Caco-2 (cell line): ENCODE measurements around the gene LIPM. TPM values are rescaled to one million over a fixed set of nuclear protein-coding genes. Genes with fewer than 3 reads are reported as not detected.

Source experiments
- BruUV-seq: library from RNA; stranded (reverse); fragments of 400-500 nt; replicated peaks from 2 replicates; lab custom pipeline; 2021; lab: Mats Ljungman, UMichigan
- CTCF ChIA-PET: fragments of 300-600 bp; sonication (Branson Sonifier 250); formaldehyde crosslinking; loops from one replicate; lab custom pipeline; 2022; ENCODE audit warnings: antibody characterized with exemption; lab: Charles Lee
- POLR2A ChIA-PET: fragments of 300-600 bp; sonication (Branson Sonifier 250); formaldehyde crosslinking; loops from one replicate; lab custom pipeline; 2022; ENCODE audit warnings: antibody characterized with exemption; lab: Charles Lee
- DNase-seq, 2 experiments: peaks; one replicate each; pipeline versions ENCODE4 v3.0.0 to v3.0.0-alpha.2; 2020 to 2022
- H3K27me3 ChIP-seq: replicated peaks from 2 replicates; pipeline ENCODE4 v1.6.0; 2011; ENCODE audit warnings: low read length; ENCODE audit not compliant: control insufficient read depth, insufficient read depth
- H3K36me3 ChIP-seq: 2 replicates; pipeline ENCODE4 v1.5.1; 2011; ENCODE audit warnings: low read length; ENCODE audit not compliant: control insufficient read depth, insufficient read depth
- H3K4me1 ChIP-seq: fragments of 250-450 bp; sonication (Bioruptor Pico); 2 replicates; pipeline ENCODE4 v1.5.1; 2020; ENCODE audit warnings: mild to moderate bottlenecking
- H3K4me3 ChIP-seq: 2 replicates; pipeline ENCODE4 v1.5.1; 2011; ENCODE audit warnings: low read depth, mild to moderate bottlenecking, control low read depth, low read length
- H3K9me3 ChIP-seq: fragments of 250-450 bp; sonication (Bioruptor Pico); 2 replicates; pipeline ENCODE4 v1.5.1; 2020; ENCODE audit warnings: mild to moderate bottlenecking, moderate library complexity
- H3K27ac Mint-ChIP-seq: one replicate; pipeline ENCODE4 v1.8.0; 2022; ENCODE audit warnings: mixed read lengths; ENCODE audit not compliant: unreplicated experiment
- H3K27me3 Mint-ChIP-seq: one replicate; pipeline ENCODE4 v1.8.0; 2022; ENCODE audit warnings: mixed read lengths; ENCODE audit not compliant: insufficient read depth, unreplicated experiment
- H3K36me3 Mint-ChIP-seq: one replicate; pipeline ENCODE4 v1.8.0; 2022; ENCODE audit warnings: mild to moderate bottlenecking, mixed read lengths; ENCODE audit not compliant: insufficient read depth, unreplicated experiment
- H3K4me1 Mint-ChIP-seq: one replicate; pipeline ENCODE4 v1.8.0; 2022; ENCODE audit warnings: low read depth, mixed read lengths; ENCODE audit not compliant: unreplicated experiment
- H3K4me3 Mint-ChIP-seq: one replicate; pipeline ENCODE4 v1.8.0; 2022; ENCODE audit warnings: mild to moderate bottlenecking, moderate library complexity, mixed read lengths; ENCODE audit not compliant: unreplicated experiment
- H3K9me3 Mint-ChIP-seq: one replicate; pipeline ENCODE4 v1.8.0; 2022; ENCODE audit warnings: mixed read lengths; ENCODE audit not compliant: unreplicated experiment
- CTCF ChIP-seq, 2 experiments: fragments of 200-600 bp in 1 of 2; IDR thresholded peaks; 1 replicate in 1 of 2; 2 replicates in 1 of 2; pipeline versions ENCODE4 v1.5.1 to v1.8.0; 2011 to 2022; ENCODE audit warnings: antibody characterized with exemption in 1 of 2, control low read depth in 1 of 2, inconsistent platforms in 1 of 2, low read depth in 1 of 2, low read length in 1 of 2, mild to moderate bottlenecking in 1 of 2, moderate library complexity in 1 of 2; ENCODE audit not compliant: insufficient read depth in 1 of 2, severe bottlenecking in 1 of 2, unreplicated experiment in 1 of 2
- intact Hi-C: fragments of 100-400 bp; cut with micrococcal nuclease; formaldehyde crosslinking; loops from one replicate; pipeline ENCODE4 v1.10.0; 2022; ENCODE audit not compliant: unreplicated experiment
- total RNA-seq: library from RNA; stranded (reverse); gene quantifications from 2 replicates; pipeline ENCODE4 v1.2.3, GENCODE V29; 2022

The LIPM gene
- total RNA-seq, 1 experiment from 2014 or later = not detected

- ChIA-PET POLR2A (interaction anchor here (0.6 kb wide), 1 partner anchor 36 kb away, joined by 4 read pairs; no protein-coding TSS in a partner anchor), CTCF (no interaction called here)
- no peak for DNase-seq
- Histone ChIP-seq H3K4me3 (no peak overlapping the region), H3K36me3 (no peaks in the 10 kb centered on the region), H3K27me3 (no peaks in the 10 kb centered on the region), H3K4me1 (no peaks in the 10 kb centered on the region), H3K9me3 (no peaks in the 10 kb centered on the region)
- Mint-ChIP-seq H3K4me1 (no peaks in the 10 kb centered on the region), H3K4me3 (no peak overlapping the region), H3K27ac (no peak overlapping the region), H3K36me3 (no peaks in the 10 kb centered on the region), H3K27me3 (peaks cover 11% of the 10 kb centered on the region), H3K9me3 (no peaks in the 10 kb centered on the region)
- intact Hi-C loops = no loop called here
- BruUV-seq = no TSS peak
- no peak for TF ChIP-seq CTCF (IDR thresholded peaks at IDR 0.05; ENCODE audit: insufficient read depth in 1 of 2, low read depth in 1 of 2, low read length in 1 of 2, severe bottlenecking in 1 of 2, unreplicated experiment in 1 of 2)
Measured at GRCh38 chr10:88858491-88858890, 56.0 kb downstream of the LIPM start.

- no peaks in the 10 kb centered on the region for H3K9me3 Mint-ChIP-seq
- POLR2A ChIA-PET = no interaction called here
- CTCF ChIA-PET = no interaction called here
- intact Hi-C loops = no loop called here
- Histone ChIP-seq H3K36me3 (no peaks in the 10 kb centered on the region), H3K9me3 (no peaks in the 10 kb centered on the region), H3K27me3 (no peaks in the 10 kb centered on the region), H3K4me3 (no peak overlapping the region), H3K4me1 (no peaks in the 10 kb centered on the region)
- H3K27me3 Mint-ChIP-seq = peaks cover 11% of the 10 kb centered on the region
- no peak overlapping the region for H3K4me3 Mint-ChIP-seq
- no peak for DNase-seq
- no peak overlapping the region for H3K27ac Mint-ChIP-seq
- no TSS peak for BruUV-seq
- no peaks in the 10 kb centered on the region for H3K36me3 Mint-ChIP-seq
- no peak for TF ChIP-seq CTCF (IDR thresholded peaks at IDR 0.05; ENCODE audit: insufficient read depth in 1 of 2, low read depth in 1 of 2, low read length in 1 of 2, severe bottlenecking in 1 of 2, unreplicated experiment in 1 of 2)
- H3K4me1 Mint-ChIP-seq = no peaks in the 10 kb centered on the region
Measured at GRCh38 chr10:88861036-88861435, 58.5 kb downstream of the LIPM start.

GRCh38 chr10:88865281-88865876 lies 62.8 kb downstream of the LIPM start:
- H3K4me3 Mint-ChIP-seq = no peak overlapping the region
- H3K36me3 Mint-ChIP-seq = no peaks in the 10 kb centered on the region
- Histone ChIP-seq H3K4me3 (no peak overlapping the region), H3K36me3 (no peaks in the 10 kb centered on the region), H3K9me3 (no peaks in the 10 kb centered on the region), H3K4me1 (no peaks in the 10 kb centered on the region), H3K27me3 (no peaks in the 10 kb centered on the region)
- no peaks in the 10 kb centered on the region for H3K4me1 Mint-ChIP-seq
- no peak for DNase-seq
- no TSS peak for BruUV-seq
- ChIA-PET POLR2A (no interaction called here), CTCF (no interaction called here)
- no peak overlapping the region for H3K27ac Mint-ChIP-seq
- intact Hi-C loops = loop anchor here (1.0 kb wide), 1 partner anchor 30 kb away; no protein-coding TSS in a partner anchor
- TF ChIP-seq CTCF (IDR thresholded peaks at IDR 0.05; ENCODE audit: insufficient read depth in 1 of 2, low read depth in 1 of 2, low read length in 1 of 2, severe bottlenecking in 1 of 2, unreplicated experiment in 1 of 2) = no peak
- no peaks in the 10 kb centered on the region for H3K9me3 Mint-ChIP-seq
- H3K27me3 Mint-ChIP-seq = peaks cover 16% of the 10 kb centered on the region
